HCT116 (cell line): Measurements from ENCODE around the gene RFX8. TPM values are rescaled to one million over a fixed set of nuclear protein-coding genes. Genes with fewer than 3 reads are reported as not detected.

Source experiments
- ATAC-seq: fragments of 200-7000 bp; cut with Tn5 transposase; 2 replicates; pipeline ENCODE4 v1.9.1; 2020; ENCODE audit warnings: mild to moderate bottlenecking, moderate library complexity
- BruUV-seq: library from RNA; stranded (reverse); fragments of 400-500 nt; replicated peaks from 2 replicates; lab custom pipeline; 2021; lab: Mats Ljungman, UMichigan
- CTCF ChIA-PET: fragments of 300-600 bp; sonication (Branson Sonifier 250); formaldehyde crosslinking; loops from one replicate; lab custom pipeline; 2021; ENCODE audit warnings: antibody characterized with exemption; lab: Charles Lee
- POLR2A ChIA-PET: fragments of 300-600, 350-600 bp; sonication (Branson Sonifier 250); formaldehyde crosslinking; loops from one replicate; lab custom pipeline; 2021; ENCODE audit warnings: antibody characterized with exemption; lab: Charles Lee
- RAD21 ChIA-PET, 2 experiments: fragments of 300-600 bp; sonication (Branson Sonifier 250); formaldehyde crosslinking; loops; one replicate each; lab custom pipeline; 2023; ENCODE audit warnings: low total read pairs in 2 of 2; ENCODE audit not compliant: uncharacterized antibody in 2 of 2, unreplicated experiment in 2 of 2, low non-redundant PET in 1 of 2; lab: Charles Lee
- DNase-seq: peaks from one replicate; pipeline ENCODE4 v3.0.0-alpha.2; 2010; ENCODE audit warnings: low read depth, low spot score
- H2AFZ ChIP-seq: fragments of 200-600 bp; shearing (Covaris generic), sonication (generic); 2 replicates; pipeline ENCODE4 v1.6.1; 2017; ENCODE audit warnings: low read depth, mixed run types, mixed read lengths, antibody characterized with exemption, low read length; ENCODE audit not compliant: poor library complexity, severe bottlenecking
- H3K27ac ChIP-seq: 2 replicates; pipeline ENCODE4 v1.5.1; 2012; ENCODE audit warnings: low read depth, low read length
- H3K27me3 ChIP-seq: fragments of 200-600 bp; sonication (generic); 2 replicates; pipeline ENCODE4 v1.6.1; 2016; ENCODE audit warnings: mixed run types, low read length, mixed read lengths; ENCODE audit not compliant: insufficient read depth
- H3K36me3 ChIP-seq, 2 experiments: fragments of 200-500 bp in 1 of 2; fragments of 200-600 bp in 1 of 2; sonication (Bioruptor generic) in 1 of 2; sonication (generic) in 1 of 2; 2 replicates each; pipeline versions ENCODE4 v1.5.1 to v1.6.1; 2014 to 2016; ENCODE audit warnings: low read length in 2 of 2, inconsistent platforms in 1 of 2, mixed read lengths in 1 of 2, mixed run types in 1 of 2; ENCODE audit not compliant: insufficient read depth in 2 of 2, control insufficient read depth in 1 of 2
- H3K4me1 ChIP-seq, 2 experiments: fragments of 200-600 bp in 1 of 2; sonication (generic) in 1 of 2; 2 replicates each; pipeline versions ENCODE4 v1.5.1 to v1.6.1; 2012 to 2017; ENCODE audit warnings: low read length in 2 of 2, inconsistent platforms in 1 of 2, mild to moderate bottlenecking in 1 of 2, mixed read lengths in 1 of 2, mixed run types in 1 of 2, moderate library complexity in 1 of 2; ENCODE audit not compliant: insufficient read depth in 2 of 2, control insufficient read depth in 1 of 2
- H3K4me2 ChIP-seq: fragments of 200-600 bp; sonication (generic); 2 replicates; pipeline ENCODE4 v1.6.1; 2017; ENCODE audit warnings: mixed run types, low read length, mixed read lengths
- H3K4me3 ChIP-seq, 2 experiments: fragments of 200-600 bp in 1 of 2; sonication (generic) in 1 of 2; replicated peaks in 1 of 2; 2 replicates each; pipeline ENCODE4 v1.5.1; 2011 to 2016; ENCODE audit warnings: low read length in 2 of 2, control low read depth in 1 of 2, low read depth in 1 of 2, mild to moderate bottlenecking in 1 of 2, mixed read lengths in 1 of 2, mixed run types in 1 of 2
- H3K79me2 ChIP-seq: fragments of 200-600 bp; sonication (generic); 2 replicates; pipeline ENCODE4 v1.6.1; 2017; ENCODE audit warnings: mild to moderate bottlenecking, mixed run types, low read length, moderate library complexity, mixed read lengths; ENCODE audit not compliant: insufficient read depth
- H3K9ac ChIP-seq: fragments of 200-600 bp; sonication (generic); 2 replicates; pipeline ENCODE4 v1.6.1; 2016; ENCODE audit warnings: low read length, mixed read lengths
- H3K9me2 ChIP-seq: fragments of 200-600 bp; sonication (generic), shearing (Covaris generic); 2 replicates; pipeline ENCODE4 v1.6.1; 2017; ENCODE audit warnings: mixed run types, mild to moderate bottlenecking, moderate library complexity; ENCODE audit not compliant: insufficient read depth
- H3K9me3 ChIP-seq, 2 experiments: fragments of 200-500 bp in 1 of 2; fragments of 200-600 bp in 1 of 2; sonication (Bioruptor generic) in 1 of 2; sonication (generic) in 1 of 2; 2 replicates each; pipeline ENCODE4 v1.6.1; 2014 to 2017; ENCODE audit warnings: low read length in 2 of 2, mixed read lengths in 2 of 2, inconsistent platforms in 1 of 2, low read depth in 1 of 2, mild to moderate bottlenecking in 1 of 2, mixed run types in 1 of 2, moderate library complexity in 1 of 2; ENCODE audit not compliant: control insufficient read depth in 1 of 2, insufficient read depth in 1 of 2
- H4K20me1 ChIP-seq: fragments of 200-600 bp; sonication (generic), shearing (Covaris generic); 2 replicates; pipeline ENCODE4 v1.6.1; 2017; ENCODE audit warnings: mixed run types, mild to moderate bottlenecking, moderate library complexity; ENCODE audit not compliant: insufficient read depth
- CBX3 ChIP-seq: IDR thresholded peaks from 2 replicates; pipeline ENCODE4 v1.6.1; 2012; ENCODE audit warnings: low read depth
- EGR1 ChIP-seq: IDR thresholded peaks from 2 replicates; pipeline ENCODE4 v1.6.1; 2012; ENCODE audit warnings: low read depth
- EZH2 ChIP-seq: fragments of 200-600 bp; sonication (generic); IDR thresholded peaks from 2 replicates; pipeline ENCODE4 v1.6.1; 2017; ENCODE audit warnings: antibody characterized with exemption, mixed run types
- EZH2phosphoT487 ChIP-seq: fragments of 200-600 bp; IDR thresholded peaks from 2 replicates; pipeline ENCODE4 v1.6.1; 2018; ENCODE audit warnings: antibody characterized with exemption, borderline replicate concordance
- FOSL1 ChIP-seq: IDR thresholded peaks from 2 replicates; pipeline ENCODE4 v1.6.1; 2012; ENCODE audit warnings: low read depth
- JUND ChIP-seq: IDR thresholded peaks from 2 replicates; pipeline ENCODE4 v1.6.1; 2012
- POLR2A ChIP-seq: IDR thresholded peaks from 2 replicates; pipeline ENCODE4 v1.7.0; 2011; ENCODE audit warnings: borderline replicate concordance; ENCODE audit not compliant: insufficient read depth, insufficient read length; ENCODE audit errors: extremely low read depth
- POLR2AphosphoS5 ChIP-seq: IDR thresholded peaks from 2 replicates; pipeline ENCODE4 v1.6.1; 2011; ENCODE audit warnings: mild to moderate bottlenecking, low read depth, low read length, moderate library complexity
- REST ChIP-seq: IDR thresholded peaks from 2 replicates; pipeline ENCODE4 v1.6.1; 2012; ENCODE audit warnings: low read depth
- YY1 ChIP-seq: IDR thresholded peaks from 2 replicates; pipeline ENCODE4 v1.6.1; 2011; ENCODE audit warnings: low read length, low read depth, moderate library complexity, mild to moderate bottlenecking; ENCODE audit not compliant: insufficient replicate concordance; ENCODE audit errors: extremely low read depth
- ZFX ChIP-seq: fragments of 450-650 bp; IDR thresholded peaks from 2 replicates; pipeline ENCODE4 v1.6.1; 2017
- ZNF274 ChIP-seq: fragments of 200-500 bp; sonication (Bioruptor generic); IDR thresholded peaks from 2 replicates; pipeline ENCODE4 v1.6.1; 2014; ENCODE audit warnings: mild to moderate bottlenecking, low read depth, low read length, inconsistent platforms
- intact Hi-C: fragments of 100-400 bp; cut with micrococcal nuclease; formaldehyde crosslinking; loops from 2 replicates; pipeline ENCODE4 v1.10.0; 2022
- total RNA-seq: library from RNA; stranded (reverse); gene quantifications from one replicate; pipeline ENCODE4 v1.2.1, GENCODE V29; 2021; ENCODE audit not compliant: unreplicated experiment

RFX8 gene
- total RNA-seq, 1 experiment from 2014 or later = not detected

GRCh38 chr2:101430156-101430555, 44.8 kb downstream of the RFX8 start:
- DNase-seq = no peak
- Histone ChIP-seq H2AFZ (no peak overlapping the region), H3K9ac (no peak overlapping the region), H4K20me1 (no peaks in the 10 kb centered on the region), H3K27me3 (no peaks in the 10 kb centered on the region), H3K36me3 (no peaks in the 10 kb centered on the region), H3K27ac (no peak overlapping the region), H3K9me2 (no peaks in the 10 kb centered on the region), H3K4me3 (no peak overlapping the region), H3K4me1 (no peaks in the 10 kb centered on the region), H3K4me2 (no peak overlapping the region), H3K79me2 (no peaks in the 10 kb centered on the region), H3K9me3 (no peaks in the 10 kb centered on the region)
- intact Hi-C loops = no loop called here
- CTCF ChIA-PET = no interaction called here
- TF ChIP-seq ZNF274 = no peak
- TF ChIP-seq EGR1 = no peak
- no peak for TF ChIP-seq FOSL1
- TF ChIP-seq POLR2AphosphoS5 = no peak
- TF ChIP-seq REST = no peak
- no peak for TF ChIP-seq JUND
- TF ChIP-seq EZH2phosphoT487 = no peak
- no peak for TF ChIP-seq CBX3
- no peak for TF ChIP-seq YY1
- TF ChIP-seq POLR2A = no peak
- TF ChIP-seq ZFX = no peak
- TF ChIP-seq EZH2 = no peak
- BruUV-seq = no TSS peak
- ATAC-seq = no peak
- POLR2A ChIA-PET = no interaction called here
- RAD21 ChIA-PET = no interaction called here
